ENCODE measurements around the gene RPS18. TPM values are rescaled to one million over a fixed set of nuclear protein-coding genes. Genes with fewer than 3 reads are reported as not detected.

Gene RPS18
- total and polyA plus RNA-seq, 2 of the 13 experiments (the other 11 are each of a cell fraction or from before 2014, with no cell fraction given) = 3,896 to 5,806 TPM

- TF ChIP-seq ZBTB10 (CRISPR knock-in tag; IDR thresholded peaks at IDR 0.05; ENCODE audit: borderline replicate concordance) (no peak), FOSL2 (CRISPR knock-in tag; IDR thresholded peaks at IDR 0.05) (no peak), TMF1 (CRISPR knock-in tag; IDR thresholded peaks at IDR 0.05; ENCODE audit: low read depth) (no peak), ZNF354B (CRISPR knock-in tag; IDR thresholded peaks at IDR 0.05) (no peak), ZIK1 (CRISPR knock-in tag; IDR thresholded peaks at IDR 0.05; ENCODE audit: borderline replicate concordance, low read depth) (no peak), ELF3 (CRISPR knock-in tag; IDR thresholded peaks at IDR 0.05) (peak; percentile 80), GFI1 (CRISPR knock-in tag; IDR thresholded peaks at IDR 0.05; ENCODE audit: borderline replicate concordance) (no peak), MXD1 (CRISPR knock-in tag; IDR thresholded peaks at IDR 0.05) (peak; percentile 98; the same call in 1 of the 2 replicates), ARHGAP35 (CRISPR knock-in tag; IDR thresholded peaks at IDR 0.05; ENCODE audit: borderline replicate concordance) (no peak), HNF4A (CRISPR knock-in tag; IDR thresholded peaks at IDR 0.05) (no peak), ZNF460 (CRISPR knock-in tag; IDR thresholded peaks at IDR 0.05; ENCODE audit: borderline replicate concordance) (no peak), CEBPG (CRISPR knock-in tag; IDR thresholded peaks at IDR 0.05) (no peak; the same call in 1 of the 2 replicates), ZNF33A (CRISPR knock-in tag; IDR thresholded peaks at IDR 0.05; ENCODE audit: borderline replicate concordance) (no peak), ZNF256 (CRISPR knock-in tag; conservative IDR thresholded peaks at IDR 0.05) (no peak), TCF7 (IDR thresholded peaks at IDR 0.05; ENCODE audit: low read depth) (no peak), BORCS8-MEF2B (CRISPR knock-in tag; IDR thresholded peaks at IDR 0.05) (0 out of 2 replicates have a peak, but pooled peaks have one; percentile 12), ISX (CRISPR knock-in tag; conservative IDR thresholded peaks at IDR 0.05) (no peak), RELA (CRISPR knock-in tag; IDR thresholded peaks at IDR 0.05) (no peak), TCF12 (IDR thresholded peaks at IDR 0.05) (no peak), TCF12 (CRISPR knock-in tag; IDR thresholded peaks at IDR 0.05) (no peak), TOE1 (CRISPR knock-in tag; IDR thresholded peaks at IDR 0.05) (no peak), TRIM24 (CRISPR knock-in tag; IDR thresholded peaks at IDR 0.05) (no peak), THAP8 (CRISPR knock-in tag; IDR thresholded peaks at IDR 0.05; ENCODE audit: borderline replicate concordance) (no peak), ZBTB33 (CRISPR knock-in tag; IDR thresholded peaks at IDR 0.05) (no peak), ZMYM2 (CRISPR knock-in tag; IDR thresholded peaks at IDR 0.05) (no peak), ZNF737 (CRISPR knock-in tag; IDR thresholded peaks at IDR 0.05; ENCODE audit: borderline replicate concordance) (no peak)
Observed at GRCh38 chr6:33288921-33289783, 17.3 kb downstream of the RPS18 start, which contains the start of the genes PFDN6 and WDR46 (continued).

Measured in HepG2 (cell line).